ENCODE measurements around the gene CCDC149.

Gene CCDC149

DNA sequence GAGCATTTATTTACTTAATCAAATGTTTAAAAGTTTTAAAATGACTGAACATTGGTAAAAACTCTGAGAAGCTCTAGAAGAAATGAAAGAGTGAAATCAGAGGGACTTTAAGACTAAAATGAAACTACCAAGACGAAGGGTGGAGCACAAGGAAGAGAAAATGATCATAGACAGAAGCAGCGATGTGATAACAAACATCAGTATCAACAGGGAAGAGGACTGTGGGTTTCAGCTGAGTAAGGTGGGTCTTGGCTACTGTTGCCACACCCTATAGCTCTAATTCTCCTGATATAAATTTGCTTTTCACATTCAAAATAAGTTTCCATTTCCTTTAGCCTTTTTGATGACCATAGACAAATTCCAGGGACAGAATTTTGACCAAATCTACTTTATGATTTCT, 99.1 kb downstream of the CCDC149 start:
- TF ChIP-seq POLR2AphosphoS5 (IDR thresholded peaks at IDR 0.05; ENCODE audit: low read depth) (no peak), GABPA (IDR thresholded peaks at IDR 0.05; ENCODE audit: low read depth) (no peak), SPI1 (IDR thresholded peaks at IDR 0.05; ENCODE audit: borderline replicate concordance, low read depth) (no peak)
- TF ChIP-seq, protein P1, sequence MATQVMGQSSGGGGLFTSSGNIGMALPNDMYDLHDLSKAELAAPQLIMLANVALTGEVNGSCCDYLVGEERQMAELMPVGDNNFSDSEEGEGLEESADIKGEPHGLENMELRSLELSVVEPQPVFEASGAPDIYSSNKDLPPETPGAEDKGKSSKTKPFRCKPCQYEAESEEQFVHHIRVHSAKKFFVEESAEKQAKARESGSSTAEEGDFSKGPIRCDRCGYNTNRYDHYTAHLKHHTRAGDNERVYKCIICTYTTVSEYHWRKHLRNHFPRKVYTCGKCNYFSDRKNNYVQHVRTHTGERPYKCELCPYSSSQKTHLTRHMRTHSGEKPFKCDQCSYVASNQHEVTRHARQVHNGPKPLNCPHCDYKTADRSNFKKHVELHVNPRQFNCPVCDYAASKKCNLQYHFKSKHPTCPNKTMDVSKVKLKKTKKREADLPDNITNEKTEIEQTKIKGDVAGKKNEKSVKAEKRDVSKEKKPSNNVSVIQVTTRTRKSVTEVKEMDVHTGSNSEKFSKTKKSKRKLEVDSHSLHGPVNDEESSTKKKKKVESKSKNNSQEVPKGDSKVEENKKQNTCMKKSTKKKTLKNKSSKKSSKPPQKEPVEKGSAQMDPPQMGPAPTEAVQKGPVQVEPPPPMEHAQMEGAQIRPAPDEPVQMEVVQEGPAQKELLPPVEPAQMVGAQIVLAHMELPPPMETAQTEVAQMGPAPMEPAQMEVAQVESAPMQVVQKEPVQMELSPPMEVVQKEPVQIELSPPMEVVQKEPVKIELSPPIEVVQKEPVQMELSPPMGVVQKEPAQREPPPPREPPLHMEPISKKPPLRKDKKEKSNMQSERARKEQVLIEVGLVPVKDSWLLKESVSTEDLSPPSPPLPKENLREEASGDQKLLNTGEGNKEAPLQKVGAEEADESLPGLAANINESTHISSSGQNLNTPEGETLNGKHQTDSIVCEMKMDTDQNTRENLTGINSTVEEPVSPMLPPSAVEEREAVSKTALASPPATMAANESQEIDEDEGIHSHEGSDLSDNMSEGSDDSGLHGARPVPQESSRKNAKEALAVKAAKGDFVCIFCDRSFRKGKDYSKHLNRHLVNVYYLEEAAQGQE (IDR thresholded peaks at IDR 0.05; ENCODE audit: insufficient replicate concordance, low read depth): no peak
- TF ChIP-seq, protein P2, sequence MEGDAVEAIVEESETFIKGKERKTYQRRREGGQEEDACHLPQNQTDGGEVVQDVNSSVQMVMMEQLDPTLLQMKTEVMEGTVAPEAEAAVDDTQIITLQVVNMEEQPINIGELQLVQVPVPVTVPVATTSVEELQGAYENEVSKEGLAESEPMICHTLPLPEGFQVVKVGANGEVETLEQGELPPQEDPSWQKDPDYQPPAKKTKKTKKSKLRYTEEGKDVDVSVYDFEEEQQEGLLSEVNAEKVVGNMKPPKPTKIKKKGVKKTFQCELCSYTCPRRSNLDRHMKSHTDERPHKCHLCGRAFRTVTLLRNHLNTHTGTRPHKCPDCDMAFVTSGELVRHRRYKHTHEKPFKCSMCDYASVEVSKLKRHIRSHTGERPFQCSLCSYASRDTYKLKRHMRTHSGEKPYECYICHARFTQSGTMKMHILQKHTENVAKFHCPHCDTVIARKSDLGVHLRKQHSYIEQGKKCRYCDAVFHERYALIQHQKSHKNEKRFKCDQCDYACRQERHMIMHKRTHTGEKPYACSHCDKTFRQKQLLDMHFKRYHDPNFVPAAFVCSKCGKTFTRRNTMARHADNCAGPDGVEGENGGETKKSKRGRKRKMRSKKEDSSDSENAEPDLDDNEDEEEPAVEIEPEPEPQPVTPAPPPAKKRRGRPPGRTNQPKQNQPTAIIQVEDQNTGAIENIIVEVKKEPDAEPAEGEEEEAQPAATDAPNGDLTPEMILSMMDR (IDR thresholded peaks at IDR 0.05; ENCODE audit: insufficient read depth, low read length): no peak
- DNase-seq (ENCODE audit: low read depth in 1 of 2, low spot score in 1 of 2): no peak
- Histone ChIP-seq H3K27me3 (ENCODE audit: insufficient read depth, poor library complexity, severe bottlenecking) (no peaks in the 10 kb centered on the region), H3K4me3 (replicated peaks; ENCODE audit: insufficient read depth, low read length) (no peak overlapping the region), H3K27ac (replicated peaks) (no peak overlapping the region)

DNA sequence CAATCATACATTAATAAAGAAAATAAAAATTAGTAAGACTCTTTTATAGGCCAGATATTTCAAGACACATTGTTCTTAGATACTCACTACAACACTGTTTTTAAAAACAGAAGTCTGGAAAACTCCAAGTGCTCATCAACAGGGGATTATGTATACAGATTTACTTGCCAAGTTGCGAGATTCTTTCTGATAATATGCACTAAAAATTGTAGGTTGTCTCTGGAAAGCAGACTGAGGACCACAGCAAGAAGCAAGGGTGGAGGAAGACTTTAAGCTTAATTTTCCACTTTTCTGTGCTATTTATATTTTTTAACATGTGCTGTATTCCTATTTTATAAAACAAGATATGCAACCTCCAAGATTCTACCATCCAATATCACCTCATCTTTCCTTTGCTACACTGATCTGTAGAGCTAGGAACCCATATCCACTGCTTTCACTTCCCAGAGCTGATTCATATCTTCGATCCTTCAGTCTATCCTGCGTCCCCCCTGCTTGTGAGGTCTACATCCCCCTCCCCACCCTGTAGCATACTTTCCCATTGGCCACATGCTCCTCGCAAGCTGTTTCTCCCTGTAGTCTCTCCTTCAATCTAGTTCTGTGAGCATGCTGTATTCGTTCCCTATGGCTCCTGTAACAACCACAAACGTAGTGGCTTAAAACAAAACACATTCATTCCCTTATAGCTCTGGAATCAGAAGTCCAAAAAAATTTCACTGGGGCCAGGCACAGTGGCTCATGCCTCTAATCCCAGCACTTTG, 101.8 kb downstream of the CCDC149 start:
- Histone ChIP-seq H3K4me3 (replicated peaks; ENCODE audit: insufficient read depth, low read length) (no peak overlapping the region), H3K27me3 (ENCODE audit: insufficient read depth, poor library complexity, severe bottlenecking) (no peaks in the 10 kb centered on the region), H3K27ac (replicated peaks) (no peak overlapping the region)
- TF ChIP-seq, protein P1 (IDR thresholded peaks at IDR 0.05; ENCODE audit: insufficient replicate concordance, low read depth): no peak
- TF ChIP-seq SPI1 (IDR thresholded peaks at IDR 0.05; ENCODE audit: borderline replicate concordance, low read depth): no peak
- no peak for TF ChIP-seq POLR2AphosphoS5 (IDR thresholded peaks at IDR 0.05; ENCODE audit: low read depth)
- TF ChIP-seq, protein P2 (IDR thresholded peaks at IDR 0.05; ENCODE audit: insufficient read depth, low read length): no peak
- no peak for TF ChIP-seq GABPA (IDR thresholded peaks at IDR 0.05; ENCODE audit: low read depth)
- no peak for DNase-seq (ENCODE audit: low read depth in 1 of 2, low spot score in 1 of 2)

DNA sequence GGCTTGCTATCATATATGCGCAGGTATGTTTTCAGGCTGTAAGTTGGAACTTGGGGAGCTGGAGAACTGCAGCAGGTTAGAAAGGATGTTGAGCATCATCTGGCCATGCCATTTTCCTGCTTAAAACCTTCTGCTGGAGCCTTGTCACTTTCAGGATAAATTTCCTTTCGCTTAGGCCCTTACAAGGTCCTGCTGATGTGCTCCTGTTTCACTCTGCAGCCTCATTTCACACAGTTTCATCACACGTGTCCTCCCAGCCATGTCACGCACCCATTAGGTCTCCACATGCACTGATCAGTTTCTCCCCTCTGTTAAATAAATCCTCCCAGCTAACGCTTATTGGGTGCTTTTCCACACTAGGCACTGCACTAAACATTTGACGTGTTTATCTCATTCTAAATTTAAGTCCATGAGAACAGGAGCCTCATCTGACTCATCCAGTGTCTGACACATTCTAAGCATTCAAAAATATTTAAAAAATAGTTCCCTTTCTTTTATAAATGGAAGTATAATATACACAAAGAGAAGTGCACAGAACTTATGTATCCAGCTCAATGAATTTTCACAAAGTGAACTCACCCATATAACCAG, 102.9 kb downstream of the CCDC149 start:
- H3K27ac ChIP-seq (replicated peaks): no peak overlapping the region
- no peak for DNase-seq (ENCODE audit: low read depth in 1 of 2, low spot score in 1 of 2)
- TF ChIP-seq GABPA (IDR thresholded peaks at IDR 0.05; ENCODE audit: low read depth) (no peak), SPI1 (IDR thresholded peaks at IDR 0.05; ENCODE audit: borderline replicate concordance, low read depth) (no peak), POLR2AphosphoS5 (IDR thresholded peaks at IDR 0.05; ENCODE audit: low read depth) (no peak)
- TF ChIP-seq, protein P1 (IDR thresholded peaks at IDR 0.05; ENCODE audit: insufficient replicate concordance, low read depth): no peak
- TF ChIP-seq, protein P2 (IDR thresholded peaks at IDR 0.05; ENCODE audit: insufficient read depth, low read length): no peak
- H3K4me3 ChIP-seq (replicated peaks; ENCODE audit: insufficient read depth, low read length): no peak overlapping the region
- H3K27me3 ChIP-seq (ENCODE audit: insufficient read depth, poor library complexity, severe bottlenecking): no peaks in the 10 kb centered on the region
